ENCODE measurements around the gene MYL6B.
"Not testable (repeated sequence)": the region's sequence is repeated elsewhere in the genome, so short reads cannot be mapped to it uniquely, and the experiment has no call there.

Gene MYL6B

GRCh38 chr12:56152132-56152755 is at the start of gene MYL6B:
Gene MYL6B, plus strand, starts transcription at chr12:56152587. Its CDS starts 1,332 bp downstream, at chr12:56153919.
- peak; percentile 79 for DNase-seq

GRCh38 chr12:56102683-56103065 is 49.7 kb upstream of the MYL6B start:
- DNase-seq: no peak

- no peak for DNase-seq
Measured at GRCh38 chr12:56103066-56103711, 49.2 kb upstream of the MYL6B start.

- DNase-seq: no peak
Measured at GRCh38 chr12:56103823-56104108, 48.6 kb upstream of the MYL6B start.

GRCh38 chr12:56104109-56104814 is 48.1 kb upstream of the MYL6B start, which contains the start of gene PA2G4:
Gene PA2G4, plus strand, starts transcription at chr12:56104559. Its CDS starts 179 bp downstream, at chr12:56104738.
- peak; percentile 96 for DNase-seq

GRCh38 chr12:56104815-56105608 is 47.4 kb upstream of the MYL6B start:
- DNase-seq: no peak

- no peak for DNase-seq
Measured at GRCh38 chr12:56105609-56105902, 46.8 kb upstream of the MYL6B start.

GRCh38 chr12:56107242-56107641 is 45.1 kb upstream of the MYL6B start:
- no peak for DNase-seq

- DNase-seq: no peak
Measured at GRCh38 chr12:56110571-56110970, 41.8 kb upstream of the MYL6B start.

GRCh38 chr12:56114084-56114483 is 38.3 kb upstream of the MYL6B start:
- DNase-seq: no peak

- no peak for DNase-seq
Measured at GRCh38 chr12:56115329-56115728, 37.1 kb upstream of the MYL6B start.

GRCh38 chr12:56116267-56117081 is 35.9 kb upstream of the MYL6B start, which contains the start of gene RPL41:
Gene RPL41, plus strand, starts transcription at chr12:56116633.
- DNase-seq: peak; percentile 98

GRCh38 chr12:56117082-56117706 is 35.2 kb upstream of the MYL6B start:
- not testable (repeated sequence) for DNase-seq

GRCh38 chr12:56117778-56118687 is 34.4 kb upstream of the MYL6B start, which contains the start of gene ZC3H10:
Gene ZC3H10, plus strand, starts transcription at chr12:56118266. Its CDS starts 2,297 bp downstream, at chr12:56120563.
- DNase-seq: peak; percentile 96

- no peak for DNase-seq
Measured at GRCh38 chr12:56118688-56119357, 33.6 kb upstream of the MYL6B start.

GRCh38 chr12:56119361-56119796 is 33.0 kb upstream of the MYL6B start:
- peak; percentile 74 for DNase-seq

- no peak for DNase-seq
Measured at GRCh38 chr12:56120158-56120846, 32.1 kb upstream of the MYL6B start.

- no peak for DNase-seq
Measured at GRCh38 chr12:56121204-56121870, 31.1 kb upstream of the MYL6B start.

- no peak for DNase-seq
Measured at GRCh38 chr12:56122637-56123036, 29.8 kb upstream of the MYL6B start.

Measured in NCI-H2029 treated with DMSO at 0.1 percent for 48 hours (cell line).